Peyer's patch (tissue), 4 donors: ENCODE results near the gene FGFR2.

Experiments
- POLR2A ChIP-seq, 2 donors: fragments of 450-650 bp; IDR thresholded peaks; one replicate each; pipeline ENCODE4 v1.5.1; 2017; ENCODE audit warnings: antibody characterized with exemption in 2 of 2, mild to moderate bottlenecking in 2 of 2, moderate library complexity in 2 of 2
- TF ChIP-seq, protein P1 (sequence below), 6 experiments: fragments of 450-650 bp in 4 of 6; fragments of 200-600 bp in 2 of 6; sonication (generic) in 1 of 6; IDR thresholded peaks; one replicate each; pipeline ENCODE4 v1.5.1; 2017 to 2019; ENCODE audit warnings: antibody characterized with exemption in 6 of 6, mild to moderate bottlenecking in 3 of 6, moderate library complexity in 1 of 6

DNA sequence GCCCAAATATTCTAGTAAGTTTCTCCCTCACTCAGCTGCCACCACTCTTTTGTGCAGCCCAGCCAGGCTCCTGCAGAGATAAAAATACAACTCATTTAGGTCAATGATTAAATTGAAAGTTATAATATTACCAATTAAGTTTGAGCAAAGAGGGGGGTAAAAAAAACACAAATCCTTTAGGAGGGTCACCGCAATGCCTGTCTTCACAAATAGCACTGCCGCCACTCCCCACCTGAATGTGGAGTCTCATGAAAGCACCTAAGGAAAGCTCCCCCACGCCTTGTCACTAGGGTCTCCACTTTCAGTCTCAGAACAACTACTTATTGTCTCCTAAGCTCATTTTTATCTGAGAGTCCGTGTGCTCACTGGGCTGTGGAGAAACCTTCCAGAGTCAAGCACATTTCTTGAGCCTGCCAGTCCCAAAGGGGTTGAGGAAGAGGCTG lies 148.7 kb downstream of the FGFR2 start:
- TF ChIP-seq, protein P1, sequence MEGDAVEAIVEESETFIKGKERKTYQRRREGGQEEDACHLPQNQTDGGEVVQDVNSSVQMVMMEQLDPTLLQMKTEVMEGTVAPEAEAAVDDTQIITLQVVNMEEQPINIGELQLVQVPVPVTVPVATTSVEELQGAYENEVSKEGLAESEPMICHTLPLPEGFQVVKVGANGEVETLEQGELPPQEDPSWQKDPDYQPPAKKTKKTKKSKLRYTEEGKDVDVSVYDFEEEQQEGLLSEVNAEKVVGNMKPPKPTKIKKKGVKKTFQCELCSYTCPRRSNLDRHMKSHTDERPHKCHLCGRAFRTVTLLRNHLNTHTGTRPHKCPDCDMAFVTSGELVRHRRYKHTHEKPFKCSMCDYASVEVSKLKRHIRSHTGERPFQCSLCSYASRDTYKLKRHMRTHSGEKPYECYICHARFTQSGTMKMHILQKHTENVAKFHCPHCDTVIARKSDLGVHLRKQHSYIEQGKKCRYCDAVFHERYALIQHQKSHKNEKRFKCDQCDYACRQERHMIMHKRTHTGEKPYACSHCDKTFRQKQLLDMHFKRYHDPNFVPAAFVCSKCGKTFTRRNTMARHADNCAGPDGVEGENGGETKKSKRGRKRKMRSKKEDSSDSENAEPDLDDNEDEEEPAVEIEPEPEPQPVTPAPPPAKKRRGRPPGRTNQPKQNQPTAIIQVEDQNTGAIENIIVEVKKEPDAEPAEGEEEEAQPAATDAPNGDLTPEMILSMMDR (IDR thresholded peaks at IDR 0.05), result no peak
- TF ChIP-seq POLR2A (IDR thresholded peaks at IDR 0.05), result no peak
